Erythroblast (primary cell): ENCODE measurements around the gene CCDC187.

Source experiments
- GATA1 ChIP-seq: IDR thresholded peaks from 2 replicates; pipeline ENCODE4 v1.6.1; 2011; ENCODE audit warnings: low read depth, mild to moderate bottlenecking, control low read depth, low read length, moderate library complexity
- POLR2A ChIP-seq: IDR thresholded peaks from 2 replicates; pipeline ENCODE4 v1.6.1; 2011; ENCODE audit warnings: mild to moderate bottlenecking, low read length

DNA sequence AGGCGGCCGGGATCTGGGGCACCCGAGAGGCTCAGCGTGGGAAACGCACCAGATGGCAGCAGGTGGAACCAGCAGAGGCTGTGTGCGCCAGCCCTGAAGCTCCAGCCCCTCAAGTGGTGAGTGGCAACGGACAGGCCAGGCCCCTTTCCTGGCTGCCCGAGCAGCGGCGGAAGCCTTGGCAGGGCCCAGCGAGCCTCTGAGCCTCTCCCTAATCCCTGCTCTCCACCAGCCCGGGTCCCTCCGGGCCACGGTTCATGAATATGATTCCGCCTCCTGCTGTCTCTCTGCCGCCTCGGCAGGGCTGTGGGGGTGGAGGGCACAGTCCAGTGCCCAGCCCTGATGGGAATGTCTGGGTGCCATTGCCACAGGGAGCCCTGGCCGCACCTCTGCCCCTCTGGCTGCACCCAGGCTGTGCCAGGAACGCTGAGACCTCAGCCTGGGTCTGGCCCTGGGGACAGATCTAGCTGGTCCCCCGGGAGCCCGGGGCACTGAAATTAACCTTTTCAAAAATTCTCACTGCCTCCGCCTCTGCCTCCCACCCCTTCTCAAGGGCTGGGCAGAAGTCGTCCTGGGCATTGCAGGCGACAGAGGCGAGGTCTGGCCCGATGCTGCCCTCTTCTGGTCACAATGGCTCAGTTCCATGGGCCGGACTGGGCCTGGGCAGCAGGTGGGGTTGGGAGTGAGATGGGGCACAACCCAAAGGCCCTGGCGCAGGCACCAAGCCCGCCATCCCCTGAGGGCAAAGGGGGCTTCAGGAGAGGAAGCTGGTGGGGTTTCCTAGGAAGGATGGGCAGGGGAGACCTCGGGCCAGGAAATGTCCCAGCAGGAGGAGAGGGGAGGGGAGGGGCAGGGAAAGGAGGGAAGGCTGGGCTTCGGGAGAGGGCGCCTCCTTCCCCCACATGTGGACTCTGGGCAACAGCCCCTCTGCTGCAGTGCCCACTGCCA is 20.3 kb downstream of the CCDC187 start:
- TF ChIP-seq POLR2A (no peak), GATA1 (no peak)
